GM21447 (cell line): ENCODE data around the gene EPB41L3.
"Not testable (repeated sequence)": the region's sequence is repeated elsewhere in the genome, so short reads cannot be mapped to it uniquely, and the experiment has no call there.

ENCODE experiments used
- ATAC-seq: cut with Tn5 transposase; IDR thresholded peaks from one replicate; pipeline ENCODE4 v1.9.1; 2021; ENCODE audit not compliant: unreplicated experiment

EPB41L3 gene

DNA sequence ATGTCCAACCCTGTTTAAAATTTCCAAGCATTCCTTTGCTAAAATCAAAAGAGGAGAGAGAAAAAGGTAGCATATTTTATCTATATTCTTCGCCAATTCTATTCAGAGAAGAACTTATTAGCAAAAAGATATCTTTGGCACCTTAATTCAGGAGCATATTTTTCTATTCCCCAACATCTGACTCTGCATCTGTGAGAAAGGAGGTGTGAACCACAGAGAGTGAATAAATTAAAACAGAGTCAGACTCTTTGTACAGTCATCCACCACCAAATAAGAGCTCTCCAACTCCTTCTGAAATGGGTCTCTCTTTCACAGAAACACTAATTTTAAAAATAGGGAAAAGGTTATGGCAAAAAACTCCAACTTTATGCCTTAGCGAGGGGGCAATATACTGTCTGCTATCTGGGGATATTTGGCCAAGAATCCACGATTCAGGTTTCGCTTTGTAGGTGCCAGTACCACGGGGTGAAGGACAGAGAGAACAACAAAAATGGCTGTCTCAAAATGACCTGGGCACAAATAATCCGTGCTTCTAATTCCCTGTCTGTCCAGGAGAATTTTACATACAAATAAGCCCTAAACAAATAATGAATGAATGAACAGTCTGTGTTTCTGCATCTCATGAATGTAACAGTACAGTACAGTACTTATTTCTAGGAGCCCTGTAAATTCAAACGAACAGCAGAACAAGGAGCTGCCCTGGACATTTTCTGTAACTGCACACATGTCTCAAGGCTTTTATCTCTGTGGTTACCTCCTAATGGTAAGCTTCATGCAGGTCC is 43.4 kb downstream of the EPB41L3 start:
- no peak for ATAC-seq

DNA sequence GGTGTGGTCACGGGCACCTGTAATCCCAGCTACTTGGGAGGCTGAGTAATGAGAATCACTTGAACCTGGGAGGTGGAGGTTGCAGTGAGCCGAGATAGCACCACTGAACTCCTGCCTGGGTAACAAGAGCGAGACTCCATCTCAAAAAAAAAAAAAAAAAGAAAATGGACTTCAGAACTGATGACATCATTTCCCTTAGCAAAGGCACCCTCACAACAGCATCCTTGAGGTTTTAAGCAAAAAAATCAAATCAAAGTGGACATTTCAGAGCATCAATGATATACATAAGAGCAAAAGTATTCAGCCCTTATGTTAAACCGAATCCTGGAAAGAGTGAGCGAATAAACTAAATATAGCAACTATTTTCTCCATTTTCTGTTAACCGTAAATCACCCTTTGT is 45.3 kb downstream of the EPB41L3 start:
- ATAC-seq, result no peak

DNA sequence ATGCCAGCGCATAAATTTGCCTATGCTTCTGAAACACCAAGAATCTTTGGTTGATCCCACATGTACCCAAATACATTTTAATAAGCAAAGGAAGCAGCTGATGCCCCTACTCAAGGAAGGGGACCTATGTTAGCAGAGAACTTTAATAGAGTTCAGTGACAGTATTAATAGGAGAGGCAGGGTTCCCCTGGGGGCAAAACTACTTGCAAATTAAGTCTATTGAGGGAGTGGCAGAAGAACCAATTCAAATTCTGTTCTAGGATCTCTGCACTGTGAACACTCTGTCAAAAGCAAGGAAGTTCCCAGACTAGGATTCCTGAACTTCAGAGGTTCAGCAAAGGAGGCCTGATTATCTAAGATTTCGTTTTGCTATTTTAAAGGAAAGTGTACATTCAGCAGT is 47.5 kb downstream of the EPB41L3 start:
- ATAC-seq, result no peak

DNA sequence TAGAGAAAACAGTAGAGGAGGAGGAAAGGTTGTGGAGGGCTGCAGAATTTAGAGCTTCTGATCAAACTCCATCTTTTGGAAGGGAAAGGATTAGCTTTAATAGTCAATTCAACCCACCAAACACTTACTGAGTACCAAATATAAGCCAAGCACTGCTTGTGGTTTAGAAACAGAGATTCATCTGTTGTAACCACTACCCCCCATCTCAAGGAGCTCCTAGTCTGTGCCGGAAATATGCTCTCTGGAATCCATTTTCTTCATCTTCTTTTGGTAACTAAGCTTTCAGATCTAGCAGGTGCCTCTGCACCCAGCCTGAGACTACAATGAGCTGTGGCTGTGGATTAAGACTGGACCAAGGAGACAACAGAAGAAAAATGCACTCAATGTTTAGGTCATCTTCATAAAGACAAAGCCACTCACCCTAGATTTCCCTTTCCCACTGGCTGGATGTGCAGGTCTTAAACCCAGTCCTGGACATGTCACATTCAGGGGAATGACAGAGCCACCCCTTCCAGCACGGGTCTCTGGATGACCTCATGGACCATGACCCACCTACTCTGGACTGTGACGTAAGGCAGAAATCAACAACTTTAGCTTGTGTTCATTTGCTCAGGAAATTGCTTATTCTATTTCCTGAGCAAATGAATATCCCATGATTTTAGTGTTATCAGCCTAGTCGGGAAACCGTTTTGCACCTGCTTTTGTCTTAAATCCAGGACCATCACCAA is 52.9 kb downstream of the EPB41L3 start:
- ATAC-seq, result no peak

DNA sequence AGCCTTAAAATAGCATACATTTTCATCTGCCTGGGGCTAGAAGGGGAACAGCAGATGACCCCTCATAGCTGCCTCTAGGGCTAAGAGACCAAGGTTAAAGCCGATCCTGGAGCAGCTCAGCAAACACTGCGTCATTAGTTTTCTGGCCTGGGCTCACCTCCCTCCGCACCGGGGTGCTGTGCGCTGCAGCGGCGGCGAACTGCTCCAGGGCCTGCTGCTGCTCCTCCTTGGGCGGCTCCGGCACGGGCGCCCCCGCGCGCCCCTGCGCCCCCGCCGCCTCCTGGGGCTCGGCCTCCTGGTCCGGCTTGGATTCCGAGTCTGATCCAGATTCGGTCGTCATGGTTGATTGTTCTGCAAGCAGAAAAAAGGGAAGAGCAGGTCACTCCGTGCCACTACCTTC is 55.0 kb downstream of the EPB41L3 start:
- no peak for ATAC-seq

DNA sequence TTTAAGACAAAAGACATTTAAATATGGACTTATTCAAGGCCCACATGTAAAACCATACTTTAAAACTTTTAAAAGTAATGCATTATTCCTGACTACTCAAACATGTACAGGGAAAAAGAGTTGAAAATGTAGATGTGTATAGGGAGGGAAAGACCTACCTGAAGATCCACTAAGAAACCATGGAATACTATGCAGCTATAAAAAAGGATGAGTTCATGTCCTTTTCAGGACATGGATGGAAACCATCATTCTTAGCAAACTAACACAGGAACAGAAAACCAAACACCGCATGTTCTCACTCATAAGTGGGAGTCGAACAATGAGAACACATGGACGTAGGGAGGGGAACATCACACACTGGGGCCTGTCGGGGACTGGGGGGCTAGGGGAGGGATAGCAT is 55.8 kb downstream of the EPB41L3 start:
- ATAC-seq, result not testable (repeated sequence)

DNA sequence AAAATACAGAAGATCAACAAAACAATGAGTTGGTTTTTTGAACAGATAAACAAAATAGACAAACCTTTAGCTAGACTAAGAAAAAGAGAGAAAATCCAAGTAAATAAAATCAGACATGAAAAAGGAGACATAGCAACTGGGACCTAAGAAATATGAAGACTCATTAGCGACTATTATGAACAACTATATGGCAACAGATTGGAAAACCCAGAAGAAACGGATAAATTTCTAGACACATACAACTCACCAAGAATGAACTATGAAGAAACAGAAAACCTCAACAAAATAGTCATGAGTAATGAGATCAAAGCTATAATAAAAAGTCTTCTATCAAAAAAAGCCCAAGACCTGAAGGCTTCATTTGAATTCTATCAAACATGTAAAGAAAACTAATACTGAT is 59.3 kb downstream of the EPB41L3 start:
- no peak for ATAC-seq

DNA sequence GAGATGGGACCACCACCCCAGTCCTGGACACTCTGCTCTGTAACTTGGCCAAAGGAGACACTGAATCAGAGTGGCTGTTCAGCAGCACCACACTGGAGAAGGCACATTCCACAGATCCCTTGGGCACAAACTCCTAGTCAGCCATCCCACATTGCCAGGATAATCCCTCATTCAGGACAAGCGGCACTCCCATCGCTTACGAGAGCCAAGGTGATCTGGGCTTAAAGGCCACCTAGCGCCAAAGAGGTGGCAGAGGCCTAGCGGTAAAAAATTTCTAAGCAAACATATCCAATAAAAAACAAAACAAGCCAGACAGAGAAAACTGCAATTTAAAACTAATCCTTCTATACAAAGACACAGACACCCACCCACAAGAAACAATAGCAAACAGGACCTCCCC is 62.2 kb downstream of the EPB41L3 start:
- ATAC-seq, result no peak

DNA sequence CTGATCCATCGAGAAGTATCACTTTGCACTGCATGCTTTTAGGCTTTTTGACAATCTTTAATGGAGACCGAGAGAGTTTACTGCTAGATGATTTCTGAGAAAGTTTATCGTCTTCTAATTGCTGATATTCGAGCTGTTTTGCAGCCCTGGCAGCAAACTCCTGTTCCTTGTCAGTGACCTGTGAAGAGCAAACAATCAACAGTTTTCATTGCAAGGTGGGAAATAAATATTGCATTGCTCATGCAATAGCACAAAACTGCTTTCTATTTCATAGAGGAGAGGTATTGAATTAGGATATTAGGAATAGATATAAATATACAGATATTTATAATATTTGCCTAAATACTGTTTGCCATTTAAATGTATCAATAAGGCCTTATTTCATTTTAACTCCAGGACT is 65.5 kb downstream of the EPB41L3 start:
- no peak for ATAC-seq

DNA sequence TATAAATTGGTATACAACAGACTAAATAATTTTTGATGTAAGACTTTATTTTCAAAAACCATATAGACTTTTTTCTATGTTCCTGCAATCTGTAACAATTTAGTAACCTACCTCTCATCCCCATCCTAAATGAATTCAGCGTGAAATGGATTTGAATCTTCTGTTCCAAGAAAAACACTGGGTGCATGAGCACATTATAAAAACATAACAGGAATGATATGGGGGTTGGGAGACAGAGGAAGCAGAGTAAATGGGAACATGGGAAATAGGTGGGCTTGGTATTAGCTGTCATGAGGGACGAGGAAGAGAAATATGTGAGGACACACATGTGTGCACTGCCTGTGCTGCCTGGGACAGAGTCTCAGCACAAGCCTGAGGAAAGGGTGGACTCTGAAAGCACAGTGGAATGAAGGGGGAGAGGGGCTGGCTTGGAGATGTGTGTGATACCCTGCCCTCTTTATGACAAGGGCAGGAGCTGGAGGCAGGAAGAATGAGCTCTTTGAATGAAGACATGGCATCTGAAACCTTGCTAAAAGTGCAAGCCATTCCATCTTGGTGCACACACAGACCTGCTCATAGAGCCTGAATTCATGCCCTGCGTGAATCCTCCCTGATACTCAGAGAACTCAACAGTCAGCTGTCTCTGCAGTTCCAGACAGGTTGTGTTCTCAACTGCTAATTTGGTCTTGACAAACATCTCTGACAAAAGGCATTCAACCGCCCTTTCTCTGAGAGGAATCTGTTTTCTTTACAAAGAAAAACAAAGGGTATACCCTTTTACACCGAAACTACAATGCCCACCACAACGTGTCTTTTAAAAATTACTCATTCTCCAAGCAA is 66.6 kb downstream of the EPB41L3 start:
- ATAC-seq, result no peak

DNA sequence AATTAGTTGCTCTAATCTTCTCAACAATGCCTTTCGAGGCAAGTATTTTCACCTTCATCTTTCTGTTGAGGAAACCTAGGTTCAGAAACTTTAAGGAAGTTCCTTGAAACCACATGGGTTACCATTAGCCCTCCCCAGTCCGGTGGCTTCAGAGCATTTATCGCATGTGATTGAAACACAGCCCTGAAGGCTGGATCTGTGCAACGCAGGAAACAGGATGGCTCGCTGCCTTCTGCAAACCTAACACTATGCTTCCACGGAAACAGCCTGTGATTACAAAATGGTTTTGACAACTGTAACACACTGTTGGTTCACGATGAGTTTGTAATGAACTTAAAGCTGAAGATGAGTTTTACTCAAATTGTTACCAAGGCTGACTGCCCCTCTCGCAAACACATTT is 68.5 kb downstream of the EPB41L3 start:
- ATAC-seq, result no peak

DNA sequence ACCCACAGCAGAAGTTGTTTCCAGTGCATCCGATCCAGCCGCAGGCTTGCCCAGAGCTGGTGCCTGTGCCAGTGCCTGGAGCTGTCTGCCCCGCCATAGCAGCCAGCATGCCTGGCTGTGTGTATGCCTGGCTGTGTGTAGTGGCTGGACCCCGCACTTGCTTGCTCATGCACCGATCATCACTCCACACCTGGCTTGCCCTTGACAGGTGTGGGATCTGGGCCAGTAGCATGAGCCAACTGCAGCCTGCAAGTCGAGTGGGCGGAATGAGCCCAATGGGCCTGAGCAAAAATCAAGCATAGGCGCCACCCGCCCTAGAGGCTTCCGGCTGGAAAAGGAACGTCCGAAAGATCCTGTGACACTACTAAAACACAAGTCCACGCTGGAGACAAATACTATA is 74.5 kb downstream of the EPB41L3 start:
- no peak for ATAC-seq

DNA sequence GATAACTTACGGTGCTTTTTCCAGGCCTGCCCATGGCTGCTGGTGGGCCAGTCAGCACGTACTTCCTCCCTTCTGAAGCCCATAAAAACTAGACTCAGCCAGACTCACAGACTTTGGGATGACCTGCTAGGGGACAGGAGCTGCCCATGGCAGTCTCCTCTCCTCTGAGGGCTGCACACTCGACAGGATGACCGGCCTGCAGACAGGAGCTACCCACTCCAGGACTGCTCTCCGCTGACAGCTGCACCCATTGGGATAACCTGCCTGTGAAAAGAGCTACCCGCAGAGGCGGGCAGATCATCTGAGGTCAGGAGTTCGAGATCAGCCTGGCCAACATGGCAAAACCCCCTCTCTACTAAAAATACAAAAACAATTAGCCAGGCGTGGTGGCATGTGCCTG is 75.4 kb downstream of the EPB41L3 start:
- no peak for ATAC-seq

DNA sequence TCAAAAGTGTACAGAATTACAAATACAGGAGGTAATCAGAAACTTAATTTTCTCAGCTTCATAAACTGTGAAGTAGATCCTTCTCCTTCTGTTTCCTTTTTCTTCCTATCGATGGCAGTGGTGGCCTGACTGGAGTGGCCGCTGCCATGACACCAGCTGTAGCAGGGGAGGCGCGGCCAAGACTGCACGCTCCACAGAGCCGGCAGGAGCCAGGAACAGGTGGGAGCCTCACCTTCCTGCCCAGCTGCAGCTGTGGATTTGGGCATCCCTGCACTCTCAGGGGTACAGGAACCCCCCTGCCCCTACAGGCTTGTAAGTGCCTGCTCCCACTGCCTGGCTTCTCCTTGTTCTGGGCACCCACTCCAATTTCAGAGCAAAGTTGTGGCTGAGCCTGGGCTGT is 76.1 kb downstream of the EPB41L3 start:
- no peak for ATAC-seq

DNA sequence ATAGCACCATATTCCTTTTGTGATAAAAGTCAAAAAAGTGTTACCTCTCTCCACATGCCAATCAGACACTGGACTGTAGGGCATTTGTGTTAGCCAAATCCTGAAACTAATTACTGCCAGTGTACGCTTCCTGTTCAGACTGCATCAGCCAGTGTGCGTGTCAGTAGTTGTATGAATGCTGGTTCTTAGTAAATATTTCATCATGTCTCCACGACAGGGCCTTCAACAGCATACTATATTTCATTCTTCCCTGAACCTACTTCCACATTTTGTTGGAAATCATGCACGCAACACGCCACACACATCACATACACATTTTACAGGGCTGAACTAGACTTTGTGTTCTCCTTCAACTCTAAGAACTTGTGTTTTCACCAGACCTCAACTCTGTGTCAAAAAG is 77.5 kb downstream of the EPB41L3 start:
- no peak for ATAC-seq

DNA sequence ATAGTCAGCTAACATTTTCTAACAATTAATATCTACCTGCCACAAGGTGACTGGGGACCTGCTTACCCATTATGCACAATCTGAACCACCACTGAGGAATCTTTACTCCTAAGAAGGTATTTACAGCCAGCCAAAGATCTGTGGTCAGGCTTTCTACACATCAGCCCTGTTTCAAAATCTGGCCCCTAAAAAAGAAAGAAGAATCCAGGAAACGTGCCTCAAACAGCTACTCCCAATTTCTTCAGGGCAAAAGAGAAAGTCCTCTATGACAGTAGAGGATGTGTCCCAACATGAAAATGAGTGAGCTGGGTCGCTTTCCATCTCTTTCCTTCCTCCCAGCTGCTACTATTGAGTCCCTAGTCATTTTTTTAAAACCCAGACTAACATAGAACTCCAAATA is 79.5 kb downstream of the EPB41L3 start:
- ATAC-seq, result no peak

DNA sequence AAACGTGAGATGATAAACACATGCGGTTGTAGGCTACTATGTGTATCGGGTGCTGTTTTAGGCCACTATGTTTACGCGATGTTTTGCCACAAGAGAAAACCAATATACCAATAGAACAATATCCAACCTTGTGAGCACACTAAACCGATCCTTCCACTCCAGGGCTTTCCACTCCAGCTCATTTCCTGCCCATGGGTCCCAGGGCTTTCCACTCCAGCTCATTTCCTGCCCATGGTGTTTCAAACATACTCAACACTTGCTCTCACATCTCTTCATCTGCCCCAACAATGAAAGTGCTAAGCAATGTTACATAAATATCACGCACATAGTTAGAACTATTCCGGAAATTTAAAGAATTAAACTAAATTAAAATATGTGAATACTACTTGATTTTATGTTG is 80.0 kb downstream of the EPB41L3 start:
- ATAC-seq, result no peak

DNA sequence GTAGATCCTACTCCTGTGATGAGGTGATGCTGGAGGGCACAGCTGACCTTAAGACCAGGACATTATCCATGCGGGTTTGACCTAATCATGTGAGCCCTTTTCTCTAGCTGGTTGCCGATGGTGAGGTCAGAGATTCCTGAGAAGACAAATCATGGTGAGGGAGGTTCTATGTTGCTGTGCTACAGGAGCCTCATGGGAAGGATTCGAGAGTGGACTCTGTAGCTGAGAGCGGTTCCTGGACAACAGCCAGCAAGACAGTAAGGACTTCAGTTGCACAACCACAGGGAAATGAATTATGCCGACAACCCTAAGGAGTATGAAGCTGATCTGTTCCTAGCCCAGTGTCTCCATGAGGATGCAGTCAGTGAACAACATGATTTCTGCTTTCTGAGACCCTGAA is 80.4 kb downstream of the EPB41L3 start:
- no peak for ATAC-seq

DNA sequence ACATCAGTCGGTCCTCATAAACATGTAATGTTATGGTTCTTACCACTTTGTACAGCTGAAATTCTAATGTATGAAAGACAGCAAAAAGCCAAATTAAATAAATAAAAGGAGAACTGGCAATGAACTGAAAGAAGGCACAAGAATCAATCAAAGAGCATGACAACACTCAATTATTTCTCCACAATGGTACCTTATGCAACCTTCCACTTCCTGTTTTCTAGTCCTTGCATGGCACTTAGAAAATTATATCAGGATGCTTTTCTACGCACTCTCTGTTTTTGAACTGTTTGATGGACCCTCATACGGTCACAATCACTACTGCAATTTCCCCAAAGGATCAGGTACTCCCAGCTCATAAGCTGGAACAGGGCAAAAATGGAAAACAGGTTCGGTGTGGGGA is 81.6 kb downstream of the EPB41L3 start:
- no peak for ATAC-seq

DNA sequence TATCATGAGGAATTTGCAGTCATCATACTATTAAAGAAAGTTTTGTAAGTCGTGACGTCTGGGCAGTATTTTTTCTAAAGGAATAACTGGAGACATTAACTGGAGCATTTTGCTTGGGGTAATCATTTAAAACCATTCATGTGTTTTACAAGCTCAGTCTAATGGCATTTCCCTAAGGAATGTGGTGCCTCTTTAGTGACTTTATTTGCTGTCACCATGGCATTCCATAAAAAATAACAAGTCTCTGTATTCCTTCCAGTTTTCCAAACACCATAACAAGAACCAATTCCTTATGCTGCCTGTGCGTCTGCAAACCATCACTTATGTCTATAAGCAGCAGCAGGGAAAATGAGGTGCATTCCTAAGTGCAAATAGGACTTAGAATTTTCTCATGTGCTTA is 82.8 kb downstream of the EPB41L3 start:
- no peak for ATAC-seq

DNA sequence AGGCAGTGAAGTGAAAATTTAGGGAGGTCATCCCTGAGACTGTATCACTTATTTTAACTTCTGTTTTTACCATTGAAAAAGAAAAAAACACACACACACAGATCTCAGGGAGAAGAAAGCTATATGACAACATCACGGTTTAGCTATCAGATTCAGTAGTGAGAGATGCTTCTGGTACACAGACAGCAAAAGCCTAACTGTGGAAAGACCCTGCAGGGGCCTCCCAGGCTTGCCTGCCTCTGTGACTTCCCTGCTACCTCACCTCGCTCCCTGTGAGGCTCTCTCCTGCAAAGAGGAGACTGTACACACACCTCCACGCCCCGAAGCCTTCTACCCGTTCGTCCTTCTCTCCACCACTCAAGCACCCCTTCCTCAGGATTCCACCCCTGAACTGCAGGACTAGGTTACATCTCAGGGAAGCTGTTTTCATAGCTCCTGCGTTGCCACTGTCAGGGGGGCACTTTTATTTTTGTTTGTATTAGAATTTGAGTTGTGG is 86.3 kb downstream of the EPB41L3 start:
- ATAC-seq, result no peak
